Measurements from ENCODE around the gene APBB2.
"Not testable (repeated sequence)": the region's sequence is repeated elsewhere in the genome, so short reads cannot be mapped to it uniquely, and the experiment has no call there.

Gene APBB2

GRCh38 chr4:40900531-40900930 is 313.8 kb downstream of the APBB2 start:
- not testable (repeated sequence) for DNase-seq (ENCODE audit: low spot score)

- DNase-seq (ENCODE audit: low spot score), result peak; percentile 83
Observed at GRCh38 chr4:40897557-40898203, 316.7 kb downstream of the APBB2 start.

GRCh38 chr4:40890764-40891163 is 323.6 kb downstream of the APBB2 start:
- DNase-seq (ENCODE audit: low spot score), result no peak

GRCh38 chr4:40890199-40890598 is 324.1 kb downstream of the APBB2 start:
- no peak for DNase-seq (ENCODE audit: low spot score)

- no peak for DNase-seq (ENCODE audit: low spot score)
Observed at GRCh38 chr4:40888933-40889332, 325.4 kb downstream of the APBB2 start.

- DNase-seq (ENCODE audit: low spot score), result peak; percentile 58
Observed at GRCh38 chr4:40887764-40888131, 326.6 kb downstream of the APBB2 start.

- DNase-seq (ENCODE audit: low spot score), result no peak
Observed at GRCh38 chr4:40886931-40887763, 327.2 kb downstream of the APBB2 start.

GRCh38 chr4:40881851-40882250 is 332.5 kb downstream of the APBB2 start:
- no peak for DNase-seq (ENCODE audit: low spot score)

- no peak for DNase-seq (ENCODE audit: low spot score)
Observed at GRCh38 chr4:40881096-40881495, 333.2 kb downstream of the APBB2 start.

- DNase-seq (ENCODE audit: low spot score), result no peak
Observed at GRCh38 chr4:40878548-40879055, 335.7 kb downstream of the APBB2 start.

GRCh38 chr4:40877081-40877480 is 337.3 kb downstream of the APBB2 start:
- DNase-seq (ENCODE audit: low spot score), result no peak

GRCh38 chr4:40875507-40876150 is 338.7 kb downstream of the APBB2 start:
- no peak for DNase-seq (ENCODE audit: low spot score)

- no peak for DNase-seq (ENCODE audit: low spot score)
Observed at GRCh38 chr4:40874901-40875300, 339.4 kb downstream of the APBB2 start.

GRCh38 chr4:40874331-40874730 is 340.0 kb downstream of the APBB2 start:
- DNase-seq (ENCODE audit: low spot score), result no peak

GRCh38 chr4:40871695-40872250 is 342.6 kb downstream of the APBB2 start:
- no peak for DNase-seq (ENCODE audit: low spot score)

- no peak for DNase-seq (ENCODE audit: low spot score)
Observed at GRCh38 chr4:40870150-40870549, 344.2 kb downstream of the APBB2 start.

GRCh38 chr4:40865696-40866095 is 348.6 kb downstream of the APBB2 start:
- no peak for DNase-seq (ENCODE audit: low spot score)

- no peak for DNase-seq (ENCODE audit: low spot score)
Observed at GRCh38 chr4:40864531-40864930, 349.8 kb downstream of the APBB2 start.

GRCh38 chr4:40858962-40859361 is 355.4 kb downstream of the APBB2 start:
- DNase-seq (ENCODE audit: low spot score), result no peak

- DNase-seq (ENCODE audit: low spot score), result no peak
Observed at GRCh38 chr4:40857956-40858355, 356.4 kb downstream of the APBB2 start.

- peak; percentile 81 for DNase-seq (ENCODE audit: low spot score)
Observed at GRCh38 chr4:40856840-40857362, 357.4 kb downstream of the APBB2 start.

- no peak for DNase-seq (ENCODE audit: low spot score)
Observed at GRCh38 chr4:40856277-40856839, 358.0 kb downstream of the APBB2 start.
